AG20443 (cell line): ENCODE measurements around the gene KCNIP3.
"Not testable (repeated sequence)": the region's sequence is repeated elsewhere in the genome, so short reads cannot be mapped to it uniquely, and the experiment has no call there.

Source experiments
- DNase-seq: peaks from one replicate; pipeline ENCODE4 v3.0.0; 2012; ENCODE audit warnings: low spot score, mixed read lengths

KCNIP3 gene

DNA sequence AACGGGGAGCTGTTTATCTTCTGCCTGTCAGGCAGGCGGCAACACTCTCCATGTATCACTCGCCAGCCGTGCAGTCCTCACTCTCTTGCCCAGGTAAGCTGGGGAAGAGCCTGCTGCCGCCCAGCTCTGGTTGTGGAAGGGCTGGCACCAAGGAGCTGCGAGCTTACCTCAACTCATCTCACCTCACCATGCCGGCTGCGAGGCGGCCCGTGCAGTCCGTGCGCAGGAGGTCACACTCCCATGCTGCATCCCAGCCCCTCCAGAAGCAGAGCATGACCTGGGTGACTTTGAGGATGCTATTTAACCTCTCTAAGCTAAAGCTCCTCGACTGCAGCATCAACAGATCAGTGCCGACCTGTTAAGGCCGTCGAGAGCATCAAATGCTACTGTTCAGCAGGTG lies 118.4 kb downstream of the KCNIP3 start:
- not testable (repeated sequence) for DNase-seq

DNA sequence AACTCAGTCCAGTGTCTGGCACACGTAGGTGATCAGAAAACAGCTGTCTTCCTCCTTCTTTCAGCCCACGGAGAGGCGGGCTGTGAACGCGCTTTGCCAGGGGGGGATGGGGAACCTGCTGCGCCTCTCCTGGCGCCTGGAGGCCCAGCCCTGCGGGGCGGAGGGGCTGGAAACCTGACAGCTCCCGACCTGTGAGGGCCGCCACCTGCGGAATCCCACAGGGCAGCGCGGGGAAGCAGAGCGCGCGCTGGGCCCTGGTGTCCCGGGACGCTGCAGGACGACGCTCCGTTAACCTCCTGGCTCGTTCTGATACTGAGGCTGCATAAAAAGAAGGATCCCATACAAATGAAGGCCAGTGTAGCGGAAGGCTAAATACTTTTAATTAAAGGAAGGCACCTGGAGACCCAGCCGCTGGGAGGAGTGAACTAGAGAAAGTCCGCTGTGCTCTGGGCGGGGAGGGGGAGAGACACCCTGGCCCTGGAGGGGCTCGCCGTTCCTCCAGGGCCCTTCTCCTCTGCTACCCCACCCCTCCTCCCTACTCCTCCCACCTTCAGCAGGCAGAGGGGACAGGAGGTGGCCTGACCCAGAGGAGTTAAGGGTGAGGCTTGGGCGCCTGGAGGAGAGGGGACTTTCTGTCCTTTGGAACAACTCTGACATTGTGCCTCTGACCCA lies 130.2 kb downstream of the KCNIP3 start:
- not testable (repeated sequence) for DNase-seq

DNA sequence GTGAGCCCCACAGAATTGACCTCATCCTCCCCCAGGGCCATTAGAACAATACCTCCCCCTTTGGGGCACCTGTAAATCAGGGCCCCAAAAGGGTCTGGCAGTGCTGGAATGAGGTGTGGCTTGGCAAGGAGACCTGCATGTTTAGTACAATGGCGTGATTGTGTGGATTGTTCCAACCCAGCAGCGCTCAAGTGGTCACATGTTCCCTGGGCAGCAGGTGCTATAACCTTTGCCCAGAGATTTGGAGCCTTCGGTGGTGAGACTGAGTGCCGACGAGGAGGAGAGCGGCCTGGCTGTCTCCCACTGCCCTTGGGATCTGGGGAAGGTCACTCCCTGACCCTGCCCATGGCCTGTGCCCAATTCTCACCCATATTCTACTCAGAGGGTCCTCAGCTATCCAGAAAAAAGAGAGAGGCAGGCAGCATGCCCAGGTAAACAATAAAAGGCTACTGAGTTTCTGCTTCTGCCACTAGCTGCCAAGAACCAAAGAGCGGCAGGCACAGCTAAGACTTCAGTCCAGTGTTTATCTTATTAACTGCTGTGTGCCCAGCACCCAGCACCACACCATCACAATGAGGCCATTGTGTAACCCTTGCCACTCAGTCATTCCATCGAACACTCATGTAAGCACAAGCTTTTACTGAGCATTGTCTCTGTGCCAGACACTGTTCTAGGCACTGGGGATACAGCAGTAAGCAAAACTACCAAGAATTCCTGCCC lies 132.8 kb downstream of the KCNIP3 start:
- not testable (repeated sequence) for DNase-seq

DNA sequence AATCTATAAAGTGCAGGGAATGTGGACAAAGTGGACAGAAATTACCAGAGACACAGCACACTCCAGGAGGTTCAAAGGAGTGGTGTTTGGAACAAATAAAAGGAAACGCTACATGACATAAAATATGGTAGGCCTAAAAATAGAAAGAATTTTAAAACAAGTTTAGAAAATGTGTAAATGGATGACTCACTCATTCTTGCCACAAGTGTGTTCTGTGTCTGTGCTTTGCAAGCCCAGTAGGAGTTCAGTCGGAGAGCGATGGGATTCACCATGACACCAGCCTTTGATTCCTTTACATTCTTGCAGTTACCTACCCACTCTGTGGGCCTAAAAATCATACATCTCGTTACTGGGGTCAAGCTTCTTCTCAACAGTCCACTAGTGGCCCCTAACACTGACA lies 136.2 kb downstream of the KCNIP3 start:
- not testable (repeated sequence) for DNase-seq

DNA sequence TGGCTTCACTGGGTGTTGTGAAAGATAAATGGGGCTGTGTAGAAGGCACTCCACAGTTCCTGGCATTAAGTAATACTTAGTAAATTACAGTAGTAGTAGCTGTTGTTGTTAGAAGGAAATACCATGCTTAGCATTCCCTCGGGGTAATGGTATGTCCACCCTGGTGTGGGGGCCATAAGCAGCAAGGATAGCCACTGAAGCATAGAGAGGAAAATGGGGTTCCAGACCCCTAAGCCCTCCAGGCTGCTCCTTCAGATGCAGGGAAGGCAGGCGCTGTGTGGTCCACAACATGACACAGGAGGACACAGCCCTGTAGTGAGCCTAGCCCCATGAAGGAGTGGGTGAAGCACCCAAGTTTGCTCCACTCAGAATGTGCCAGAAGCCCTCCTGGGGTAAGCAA lies 136.8 kb downstream of the KCNIP3 start:
- DNase-seq = not testable (repeated sequence)

DNA sequence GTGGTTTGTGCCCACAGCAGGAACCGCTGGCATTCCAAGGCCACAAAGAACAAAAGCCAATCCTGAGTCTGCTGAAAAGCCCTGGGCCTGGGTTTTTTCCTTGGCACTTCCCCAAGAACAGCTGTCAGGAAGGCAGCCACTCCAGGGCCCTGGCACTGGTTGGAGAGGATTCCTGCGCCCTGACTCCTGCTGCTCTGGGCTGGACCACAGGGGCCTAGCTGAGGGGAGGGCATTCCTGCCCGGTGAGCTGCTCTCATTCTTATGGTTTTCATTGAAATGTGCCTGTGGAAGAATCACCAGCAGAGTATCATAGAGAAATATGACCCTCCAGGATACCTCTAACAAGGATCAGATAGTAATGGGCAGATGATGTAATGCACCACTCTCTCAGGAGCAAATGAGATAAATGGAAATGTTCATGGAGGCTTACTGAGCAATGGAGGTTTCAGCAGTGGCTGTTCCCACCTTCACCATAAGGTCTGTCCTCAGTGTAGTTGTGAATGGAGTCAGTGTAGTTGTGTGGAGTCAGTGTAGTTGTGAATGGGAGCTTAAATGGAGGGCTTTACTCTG lies 137.4 kb downstream of the KCNIP3 start:
- not testable (repeated sequence) for DNase-seq

DNA sequence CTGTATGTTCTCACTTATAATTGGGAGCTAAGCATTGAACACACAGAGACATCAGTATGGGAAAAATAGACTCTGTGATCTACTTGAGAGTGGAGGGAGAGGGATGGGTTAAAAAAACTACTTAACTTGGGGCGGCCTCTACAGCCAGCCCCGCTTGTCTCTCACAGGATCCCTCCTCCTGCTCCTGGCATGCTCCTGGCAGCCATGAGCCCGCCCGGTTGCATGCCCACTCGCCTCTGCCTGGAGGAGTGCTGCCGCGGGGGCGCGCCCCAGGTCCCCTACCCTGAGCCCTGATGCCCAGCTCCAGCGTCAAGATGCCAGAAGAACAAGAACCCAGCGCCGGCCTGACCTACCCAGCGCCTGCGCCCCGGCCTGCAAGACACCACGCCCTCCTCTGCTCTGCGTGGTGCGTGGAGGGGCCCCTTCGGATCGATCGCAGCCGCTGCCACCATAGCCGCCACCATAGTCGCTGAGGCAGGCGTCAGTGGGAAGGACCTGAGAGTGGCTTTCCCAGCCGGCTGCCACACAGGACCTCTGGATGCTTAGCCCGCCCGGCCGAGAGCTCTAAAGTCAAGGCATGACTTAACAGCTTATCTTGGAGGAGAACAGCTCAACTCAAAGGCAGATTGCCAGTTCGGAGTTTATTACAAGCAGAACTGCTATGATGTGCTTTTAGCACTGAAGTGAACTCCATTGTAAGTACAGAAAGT lies 138.2 kb downstream of the KCNIP3 start:
- DNase-seq = not testable (repeated sequence)
